Lung (tissue), 12 donors: ENCODE data around the gene ATXN1. TPM values are rescaled to one million over a fixed set of nuclear protein-coding genes. Genes with fewer than 3 reads are reported as not detected.

ENCODE experiments used
- ATAC-seq: fragments of 200-7000 bp; cut with Tn5 transposase; one replicate; pipeline ENCODE4 v1.9.1; 2020; ENCODE audit warnings: moderate number of reproducible peaks; ENCODE audit not compliant: insufficient read depth, low FRiP score
- DNase-seq, 3 donors: peaks; one replicate each; pipeline ENCODE4 v3.0.0-alpha.2; 2013 to 2017
- H3K27ac ChIP-seq, 2 donors: one replicate each; pipeline ENCODE4 v1.5.1; 2013; ENCODE audit warnings: mild to moderate bottlenecking in 2 of 2, moderate library complexity in 2 of 2, control low read depth in 1 of 2, inconsistent platforms in 1 of 2, low read depth in 1 of 2, low read length in 1 of 2
- H3K27me3 ChIP-seq, 3 donors: one replicate each; pipeline ENCODE4 v1.5.1; 2013; ENCODE audit warnings: low read length in 2 of 3; ENCODE audit not compliant: control insufficient read depth in 3 of 3, insufficient read depth in 3 of 3
- H3K36me3 ChIP-seq, 4 donors: one replicate each; pipeline ENCODE4 v1.5.1; 2013; ENCODE audit warnings: low read length in 4 of 4, mild to moderate bottlenecking in 1 of 4, moderate library complexity in 1 of 4; ENCODE audit not compliant: control insufficient read depth in 4 of 4, insufficient read depth in 4 of 4
- H3K4me1 ChIP-seq, 5 donors: one replicate each; pipeline ENCODE4 v1.5.1; 2013; ENCODE audit warnings: low read length in 5 of 5, mild to moderate bottlenecking in 2 of 5, moderate library complexity in 1 of 5; ENCODE audit not compliant: control insufficient read depth in 5 of 5, insufficient read depth in 5 of 5
- H3K4me3 ChIP-seq: one replicate; pipeline ENCODE4 v1.5.1; 2013; ENCODE audit warnings: mild to moderate bottlenecking, control low read depth, moderate library complexity
- H3K9ac ChIP-seq, 2 donors: one replicate each; pipeline ENCODE4 v1.5.1; 2013; ENCODE audit warnings: low read length in 2 of 2, control low read depth in 1 of 2; ENCODE audit not compliant: insufficient read depth in 1 of 2
- H3K9me3 ChIP-seq, 4 donors: one replicate each; pipeline ENCODE4 v1.5.1; 2013; ENCODE audit warnings: low read length in 3 of 4, mild to moderate bottlenecking in 1 of 4, moderate library complexity in 1 of 4; ENCODE audit not compliant: control insufficient read depth in 4 of 4, insufficient read depth in 3 of 4
- CTCF ChIP-seq: IDR thresholded peaks from 2 replicates; pipeline ENCODE4 v1.5.1; 2012; ENCODE audit warnings: mild to moderate bottlenecking; ENCODE audit errors: control extremely low read depth, extremely low read depth
- WGBS, 2 donors: extraction: QIAGEN DNeasy Blood & Tissue Kit; methylation state at CpG; one replicate each; pipeline ENCODE4 v1.1.7; 2013; 5-methylcytosine and 5-hydroxymethylcytosine counted together
- polyA plus RNA-seq, 2 donors: library from polyadenylated mRNA; stranded (reverse); fragments of 200-250 nt; gene quantifications; one replicate each; pipeline ENCODE4 v1.2.1, GENCODE V29; 2013
- total RNA-seq, 2 donors: library from RNA; depleted of rRNA in 1 of 2; stranded (reverse); fragments of >200 nt in 1 of 2; gene quantifications; one replicate each; pipeline ENCODE4 v1.2.1, GENCODE V29; 2014 to 2021
- donor health status: control.
- donor health status: control.
- donor health status: Bipolar disorder and iron deficiency.
- donor health status: healthy.
- donor health status: DM: yes; HTN: yes; CAD: no.

Gene ATXN1
- total and polyA plus RNA-seq, 4 donors = 9.7 to 108 (median 34.9) TPM

- H3K36me3 ChIP-seq = no peaks in the 10 kb centered on the region
- ATAC-seq = no peak
Measured at GRCh38 chr6:16333580-16333979, 427.7 kb downstream of the ATXN1 start.

GRCh38 chr6:16332175-16332542 is 429.1 kb downstream of the ATXN1 start:
- Histone ChIP-seq H3K4me1 (peaks cover under 1 to 10% (median 5%) of the 10 kb centered on the region in 5 donors), H3K27ac (no peak overlapping the region), H3K9me3 (no peaks in the 10 kb centered on the region), H3K9ac (no peak overlapping the region), H3K4me3 (no peak overlapping the region), H3K27me3 (no peaks in the 10 kb centered on the region), H3K36me3 (peaks cover 0 to 9% (median 2%) of the 10 kb centered on the region in 4 donors)
- ATAC-seq (peak; percentile 86), DNase-seq (peak; percentile 78 to 88 (median 87))
- TF ChIP-seq CTCF = peak; percentile 86
- 9 to 10% methylated on average over 7 of the region's 7 CpGs for WGBS, 2 donors

More at GRCh38 chr6:16333580-16333979, 427.7 kb downstream of the ATXN1 start:
- 66 to 81% methylated on average over 3 of the region's 3 CpGs for WGBS, 2 donors
- no peaks in the 10 kb centered on the region for H3K9me3 ChIP-seq
- DNase-seq = no peak
- H3K27me3 ChIP-seq = no peaks in the 10 kb centered on the region
- peaks cover 4 to 20% (median 8%) of the 10 kb centered on the region in 5 donors for H3K4me1 ChIP-seq
- TF ChIP-seq CTCF = no peak
- H3K4me3 ChIP-seq = no peak overlapping the region
- no peak overlapping the region for H3K9ac ChIP-seq
- H3K27ac ChIP-seq = no peak overlapping the region

- H3K27ac ChIP-seq = no peak overlapping the region
- peak; percentile 91 for TF ChIP-seq CTCF
- H3K4me1 ChIP-seq = peaks cover 0 to 5% (median 3%) of the 10 kb centered on the region in 5 donors
- H3K36me3 ChIP-seq = peaks cover 0 to 15% (median 5%) of the 10 kb centered on the region in 4 donors
- no peak overlapping the region for H3K9ac ChIP-seq
- no peaks in the 10 kb centered on the region for H3K27me3 ChIP-seq
- ATAC-seq (peak; percentile 67), DNase-seq (peak; percentile 65 to 80 (median 80))
- H3K4me3 ChIP-seq = no peak overlapping the region
- H3K9me3 ChIP-seq = no peaks in the 10 kb centered on the region
- WGBS, 2 donors = 29 to 33% methylated on average over 11 of the region's 11 CpGs
Measured at GRCh38 chr6:16331384-16332174, 429.7 kb downstream of the ATXN1 start.
